Activated CD8-positive, alpha-beta memory T cell treated with anti-CD3 and anti-CD28 coated beads for 4 hours (primary cell): ENCODE results near the gene PSMB1.
"Not testable (repeated sequence)": the region's sequence is repeated elsewhere in the genome, so short reads cannot be mapped to it uniquely, and the experiment has no call there.

Experiments used
- DNase-seq, 2 donors: peaks; one replicate each; pipeline ENCODE4 v3.0.0-alpha.2; 2020; ENCODE audit warnings: low read depth in 2 of 2

PSMB1 gene

GRCh38 chr6:170535004-170535403, 18.1 kb downstream of the PSMB1 start:
- DNase-seq = no peak

DNA sequence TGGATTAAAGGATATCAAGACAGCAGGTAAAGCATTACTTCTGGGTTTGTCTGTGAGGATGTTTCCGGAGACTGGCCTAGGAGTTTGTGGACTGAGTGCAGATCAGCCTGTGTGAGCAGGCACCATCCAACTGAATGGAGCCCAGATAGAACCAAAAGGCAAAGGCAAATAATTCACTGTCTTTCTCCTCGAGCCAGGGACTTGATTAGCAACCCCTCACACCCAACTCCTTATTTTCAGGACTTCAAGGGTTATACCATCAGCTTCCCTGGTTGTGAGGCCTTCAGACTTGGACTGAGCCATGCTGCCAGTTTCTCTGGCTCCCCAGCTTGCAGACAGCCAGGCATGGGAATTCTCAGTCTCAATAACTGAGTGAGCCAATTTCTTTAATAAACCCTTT, 19.3 kb downstream of the PSMB1 start:
- DNase-seq = no peak

DNA sequence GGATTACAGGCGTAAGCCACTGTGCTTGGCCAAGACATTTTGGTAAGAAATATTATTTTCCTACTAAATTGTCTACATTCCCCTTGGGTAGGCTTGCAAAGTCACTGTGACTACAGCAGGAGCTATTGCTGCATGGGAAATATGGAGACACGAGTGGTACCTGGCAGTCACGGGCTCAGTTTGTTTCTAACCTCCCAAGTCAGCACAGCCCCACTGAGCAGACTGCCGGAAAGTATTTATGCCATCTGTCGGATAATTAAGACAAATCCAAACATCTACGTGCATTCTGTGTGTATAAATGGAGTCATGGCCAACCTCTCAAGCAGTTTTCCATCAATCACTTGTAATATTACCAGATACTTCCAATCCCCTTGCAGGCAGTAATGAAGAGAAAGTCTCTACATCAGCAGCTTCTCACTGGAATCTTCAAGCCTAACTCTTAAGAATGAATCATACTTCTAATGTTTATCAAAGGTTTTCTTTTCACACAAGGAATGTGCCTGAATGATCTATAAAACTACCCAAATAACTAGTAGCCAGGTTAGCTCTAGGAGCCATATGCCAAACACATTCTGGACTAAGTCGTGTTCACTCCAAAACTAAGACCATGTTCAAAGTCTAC, 20.1 kb downstream of the PSMB1 start:
- DNase-seq = no peak

DNA sequence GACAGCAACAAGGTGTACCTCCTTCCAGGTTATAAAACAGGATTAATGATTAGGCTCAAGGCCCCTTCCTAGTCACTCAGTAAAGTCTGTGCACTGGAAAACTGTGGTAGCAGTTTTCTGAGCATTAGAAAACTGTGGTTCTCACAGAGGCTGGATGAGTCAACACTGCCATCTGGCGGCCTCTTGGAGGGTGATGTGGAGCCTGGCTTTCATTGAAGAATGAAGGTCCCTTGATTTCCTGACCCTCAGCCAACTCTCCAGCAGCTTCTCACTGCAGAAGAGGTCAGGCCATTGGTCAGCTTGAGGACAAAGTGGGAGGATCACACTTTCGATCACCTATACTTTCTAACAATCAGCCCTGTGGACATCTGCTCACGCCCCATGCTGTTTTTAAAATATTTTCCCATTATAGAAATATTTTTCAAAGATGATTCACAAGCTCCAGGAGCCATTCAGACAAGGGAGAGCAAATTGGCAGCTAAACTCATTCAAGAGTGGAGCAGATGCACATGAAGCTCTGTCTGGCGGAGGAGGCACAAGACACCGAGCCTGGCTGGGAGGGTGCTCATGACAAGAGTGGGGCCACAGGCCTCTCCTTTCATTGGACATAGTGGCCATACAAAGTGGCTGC, 23.2 kb downstream of the PSMB1 start:
- peak; percentile 36 to 44 for DNase-seq

GRCh38 chr6:170527995-170528394, 25.1 kb downstream of the PSMB1 start:
- not testable (repeated sequence) for DNase-seq

DNA sequence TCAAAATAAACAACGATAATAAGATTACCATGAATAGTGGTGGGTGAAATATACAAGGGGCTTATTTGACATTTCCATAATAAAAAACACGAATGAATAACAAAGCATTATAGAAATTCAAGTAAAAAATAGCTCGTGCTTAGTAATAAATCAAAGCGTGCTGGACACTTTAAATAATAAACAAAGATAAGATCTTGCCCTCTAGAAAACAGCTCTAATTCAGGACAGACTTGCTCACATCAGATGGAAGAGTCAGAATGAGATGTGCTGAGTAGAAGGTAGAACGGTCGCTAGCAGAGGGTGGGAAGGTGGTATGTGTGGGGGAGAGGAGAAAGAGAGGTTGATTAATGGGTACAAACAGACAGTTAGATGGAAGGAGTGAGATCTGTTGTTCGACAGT, 27.3 kb downstream of the PSMB1 start:
- DNase-seq = no peak

GRCh38 chr6:170524172-170524502, 29.0 kb downstream of the PSMB1 start:
- DNase-seq = no peak

DNA sequence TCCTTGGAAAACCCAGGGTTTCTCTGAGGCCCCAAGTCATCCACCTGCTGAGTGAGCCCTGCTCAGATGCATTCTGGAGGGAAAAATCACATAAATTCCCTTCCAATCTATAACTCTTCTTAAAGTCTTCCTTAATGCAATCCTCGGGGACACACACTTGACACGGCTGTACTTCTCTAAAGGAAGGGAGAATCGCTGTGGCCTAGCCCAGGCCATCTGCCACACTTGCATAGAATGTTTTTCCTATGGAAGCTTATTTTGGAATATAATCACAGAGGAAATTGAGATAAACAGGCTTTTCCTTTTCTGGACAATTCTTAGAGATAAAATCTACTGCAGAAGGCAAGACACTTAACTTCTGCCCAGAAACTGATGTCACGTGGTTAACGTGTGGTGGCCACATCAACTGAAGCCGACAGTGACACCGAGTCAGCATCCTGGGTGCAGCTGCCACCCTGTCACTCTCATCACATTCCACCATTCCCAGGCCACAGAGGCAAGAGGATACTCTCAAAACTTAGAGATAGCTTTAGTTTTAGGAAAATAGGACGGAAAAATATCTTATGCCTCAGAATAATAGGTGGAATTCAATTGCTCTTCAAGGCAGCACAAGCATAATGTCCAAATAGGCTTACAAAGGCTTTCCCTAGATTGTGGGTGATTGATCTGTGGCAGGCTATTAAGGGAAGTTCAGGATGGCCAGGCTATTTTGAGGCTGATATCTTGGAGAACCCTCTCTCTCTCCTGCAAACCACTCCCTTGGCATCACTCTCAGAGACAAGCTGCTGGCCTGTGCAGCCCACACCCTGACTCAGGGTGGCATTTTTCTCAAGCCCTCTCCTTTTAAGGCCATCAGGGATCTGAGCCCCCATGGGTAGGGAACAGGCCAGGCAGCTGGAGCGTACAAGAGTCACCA, 29.6 kb downstream of the PSMB1 start:
- no peak for DNase-seq

DNA sequence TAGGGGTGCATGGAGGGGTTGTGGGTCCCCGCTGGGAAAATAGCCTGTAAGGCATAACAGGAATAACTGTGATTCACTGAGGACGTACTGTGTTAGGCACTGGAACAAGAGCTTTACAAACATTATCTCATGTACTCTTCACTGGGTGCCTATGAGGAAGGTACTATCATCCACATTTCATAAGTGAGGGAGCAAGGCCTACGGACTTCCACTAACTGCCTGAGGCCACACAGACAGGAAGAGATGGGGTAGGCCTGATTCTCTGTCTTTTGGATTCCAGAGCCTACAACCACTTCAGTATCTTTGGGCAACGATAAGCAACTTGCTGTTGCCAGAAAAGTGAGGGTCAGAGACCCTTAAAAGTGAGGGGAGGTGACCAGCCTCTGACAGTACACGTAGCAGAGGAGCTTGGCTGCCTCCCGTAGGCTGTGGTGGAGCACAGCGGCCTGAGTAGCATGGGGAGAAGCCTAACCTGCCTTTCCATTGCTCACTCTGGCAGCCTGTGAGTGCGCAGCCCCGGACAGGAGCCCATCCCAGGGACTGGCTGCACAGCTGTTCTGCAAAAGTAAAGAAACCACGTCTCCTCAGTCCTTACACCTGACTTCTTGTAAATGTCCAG, 30.4 kb downstream of the PSMB1 start:
- no peak for DNase-seq

- peak in 1 of 2 donors; percentile 5 for DNase-seq
Observed at GRCh38 chr6:170516783-170517616, 36.1 kb downstream of the PSMB1 start.

- DNase-seq = no peak
Observed at GRCh38 chr6:170514908-170515307, 38.2 kb downstream of the PSMB1 start.

- no peak for DNase-seq
Observed at GRCh38 chr6:170512249-170512648, 40.9 kb downstream of the PSMB1 start.

- DNase-seq = no peak
Observed at GRCh38 chr6:170510631-170511030, 42.5 kb downstream of the PSMB1 start.

DNA sequence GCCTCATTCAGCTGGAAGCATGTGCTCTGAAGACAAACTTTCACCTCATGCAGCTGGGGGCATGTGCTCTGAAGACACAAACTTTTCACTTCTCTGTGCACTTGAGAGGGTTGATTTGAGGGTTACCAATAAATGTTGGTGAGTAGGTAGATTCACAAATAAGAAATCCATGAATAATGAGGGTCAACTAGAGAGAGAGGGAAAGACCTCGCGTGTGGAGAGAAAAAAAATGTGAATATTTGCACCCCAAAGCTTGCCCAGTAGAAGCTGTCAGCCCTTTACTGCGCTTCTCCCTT, 43.4 kb downstream of the PSMB1 start:
- DNase-seq = no peak

GRCh38 chr6:170508892-170509722, 44.0 kb downstream of the PSMB1 start:
- not testable (repeated sequence) for DNase-seq

DNA sequence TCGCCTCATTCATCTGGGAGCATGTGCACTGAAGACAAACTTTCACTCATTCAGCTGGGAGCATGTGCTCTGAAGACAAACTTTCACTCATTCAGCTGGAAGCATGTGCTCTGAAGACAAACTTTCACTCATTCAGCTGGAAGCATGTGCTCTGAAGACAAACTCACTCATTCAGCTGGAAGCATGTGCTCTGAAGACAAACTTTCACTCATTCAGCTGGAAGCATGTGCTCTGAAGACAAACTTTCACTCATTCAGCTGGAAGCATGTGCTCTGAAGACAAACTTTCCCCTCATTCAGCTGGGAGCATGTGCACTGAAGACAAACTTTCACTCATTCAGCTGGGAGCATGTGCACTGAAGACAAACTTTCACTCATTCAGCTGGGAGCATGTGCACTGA, 44.8 kb downstream of the PSMB1 start:
- not testable (repeated sequence) for DNase-seq

GRCh38 chr6:170507728-170508127, 45.4 kb downstream of the PSMB1 start:
- DNase-seq = not testable (repeated sequence)

DNA sequence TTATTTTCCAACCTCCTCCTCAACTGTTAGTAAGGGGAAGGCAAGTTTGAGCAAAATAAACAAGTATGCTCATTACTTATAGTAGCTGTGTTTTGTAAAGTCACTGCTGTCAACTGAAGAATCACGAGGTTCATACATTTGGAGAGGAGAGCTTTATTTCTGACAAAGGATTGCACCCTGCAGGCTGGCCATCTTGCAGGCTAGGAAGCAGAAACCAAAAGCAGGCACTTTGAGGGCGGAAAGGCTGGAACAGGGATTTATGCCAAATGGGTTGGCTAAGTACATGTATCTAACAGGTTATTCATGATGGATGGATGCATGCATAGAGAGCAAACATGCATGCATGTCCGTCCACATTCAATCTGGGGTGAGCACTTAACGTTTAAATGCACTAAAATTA, 46.7 kb downstream of the PSMB1 start:
- DNase-seq = no peak

- no peak for DNase-seq
Observed at GRCh38 chr6:170505306-170505705, 47.8 kb downstream of the PSMB1 start.

DNA sequence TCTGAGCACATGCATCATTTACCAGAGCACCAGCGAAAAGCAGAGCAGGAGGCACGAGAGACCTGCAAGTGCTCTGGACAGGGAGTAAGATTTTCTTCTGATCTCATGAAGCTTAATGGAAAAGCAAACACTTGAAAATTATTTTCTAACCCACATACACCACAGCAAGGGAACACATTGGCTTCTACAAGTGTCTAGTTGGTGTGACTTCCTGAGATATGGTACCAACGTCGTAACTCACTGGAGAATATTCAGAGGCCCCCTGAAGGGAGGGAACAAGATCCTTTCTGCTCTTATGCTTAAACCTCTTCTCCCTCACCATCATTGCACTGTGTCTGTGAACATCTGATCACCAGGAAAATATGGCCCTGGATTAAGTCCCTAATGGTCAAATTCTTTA, 48.6 kb downstream of the PSMB1 start:
- no peak for DNase-seq

DNA sequence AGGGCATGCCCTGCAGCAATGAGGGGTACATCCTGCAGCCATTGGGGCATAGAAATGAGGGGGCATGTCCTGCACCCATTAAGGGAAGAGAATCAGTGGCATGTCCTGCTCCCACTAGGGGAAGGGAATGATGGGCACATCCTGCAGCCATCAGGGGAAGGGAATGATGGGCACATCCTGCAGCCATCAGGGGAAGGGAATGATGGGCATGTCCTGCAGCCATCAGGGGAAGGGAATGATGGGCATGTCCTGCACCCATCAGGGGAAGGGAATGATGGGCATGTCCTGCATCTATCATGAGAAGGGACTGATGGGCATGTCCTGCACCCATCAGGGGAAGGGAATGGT, 49.7 kb downstream of the PSMB1 start:
- DNase-seq = no peak
